Endodermal cell (in vitro differentiated cells): ENCODE results near the gene ELK4. TPM values are rescaled to one million over a fixed set of nuclear protein-coding genes. Genes with fewer than 3 reads are reported as not detected.

ENCODE experiments used
- DNase-seq: peaks from one replicate; pipeline ENCODE4 v3.0.0-alpha.2; 2017
- H3K27ac ChIP-seq: 2 replicates; pipeline ENCODE4 v1.5.1; 2013; ENCODE audit warnings: mild to moderate bottlenecking, low read depth, low read length, moderate library complexity
- H3K27me3 ChIP-seq: 2 replicates; pipeline ENCODE4 v1.6.1; 2013; ENCODE audit warnings: mild to moderate bottlenecking, low read length, moderate library complexity; ENCODE audit not compliant: insufficient read depth, control insufficient read depth, poor library complexity, severe bottlenecking
- H3K36me3 ChIP-seq: 2 replicates; pipeline ENCODE4 v1.7.0; 2013; ENCODE audit warnings: mild to moderate bottlenecking, low read length, moderate library complexity; ENCODE audit not compliant: control insufficient read depth, insufficient read depth
- H3K4me1 ChIP-seq: one replicate; pipeline ENCODE4 v1.7.0; 2013; ENCODE audit warnings: low read length; ENCODE audit not compliant: control insufficient read depth, insufficient read depth
- H3K4me3 ChIP-seq: 2 replicates; pipeline ENCODE4 v1.5.1; 2013; ENCODE audit warnings: mild to moderate bottlenecking, low read length, moderate library complexity
- H3K9ac ChIP-seq: 2 replicates; pipeline ENCODE4 v1.6.1; 2013; ENCODE audit warnings: mild to moderate bottlenecking, low read length, moderate library complexity; ENCODE audit not compliant: poor library complexity, severe bottlenecking; ENCODE audit errors: extremely low read depth
- H3K9me3 ChIP-seq: 2 replicates; pipeline ENCODE4 v1.6.1; 2013; ENCODE audit warnings: mild to moderate bottlenecking, low read length, moderate library complexity; ENCODE audit not compliant: control insufficient read depth
- H3K27ac Mint-ChIP-seq: 2 replicates; pipeline ENCODE4 v1.8.0; 2020; ENCODE audit warnings: mixed read lengths
- H3K27me3 Mint-ChIP-seq: 2 replicates; pipeline ENCODE4 v1.8.0; 2021; ENCODE audit warnings: mild to moderate bottlenecking, mixed read lengths; ENCODE audit not compliant: insufficient read depth
- H3K36me3 Mint-ChIP-seq: 2 replicates; pipeline ENCODE4 v1.8.0; 2020; ENCODE audit warnings: low read depth, mixed read lengths
- H3K4me1 Mint-ChIP-seq: 2 replicates; pipeline ENCODE4 v1.8.0; 2020; ENCODE audit warnings: mixed read lengths
- H3K4me3 Mint-ChIP-seq: 2 replicates; pipeline ENCODE4 v1.8.0; 2020; ENCODE audit warnings: mild to moderate bottlenecking, moderate library complexity, mixed read lengths
- H3K9me3 Mint-ChIP-seq: 2 replicates; pipeline ENCODE4 v1.8.0; 2020; ENCODE audit warnings: mild to moderate bottlenecking, mixed read lengths
- CTCF ChIP-seq: fragments of 200-600 bp; sonication (generic); conservative IDR thresholded peaks from 2 replicates; pipeline ENCODE4 v1.5.0; 2021; ENCODE audit warnings: antibody characterized with exemption, mild to moderate bottlenecking
- WGBS, 2 experiments: methylation state at CpG; one replicate each; pipeline versions ENCODE4 v1.1.5 to v1.1.7; 2013; ENCODE audit warnings: missing lambda C conversion rate in 2 of 2, mixed read lengths in 1 of 2; ENCODE audit not compliant: insufficient coverage in 1 of 2, insufficient read length in 1 of 2; 5-methylcytosine and 5-hydroxymethylcytosine counted together
- total RNA-seq, 2 donors: library from RNA; stranded (reverse); fragmentation: NEBNext Ultra II Directional in 1 of 2; extraction: Animal tissue kit (Norgen Biotek cat#: 25700) in 1 of 2; gene quantifications; 2 replicates in 1 of 2; 3 replicates in 1 of 2; pipeline ENCODE4 v1.2.1, GENCODE V29; 2021

ELK4 gene
- total RNA-seq, 2 donors from 2014 or later: 29.6 to 41.6 TPM

GRCh38 chr1:205600085-205600484 is 31.7 kb downstream of the ELK4 start:
- no peak overlapping the region for H3K27ac ChIP-seq
- no peaks in the 10 kb centered on the region for H3K27me3 Mint-ChIP-seq
- H3K4me1 ChIP-seq: no peaks in the 10 kb centered on the region
- no peak overlapping the region for H3K4me3 ChIP-seq
- peaks cover 26% of the 10 kb centered on the region for H3K36me3 Mint-ChIP-seq
- no peaks in the 10 kb centered on the region for H3K4me1 Mint-ChIP-seq
- TF ChIP-seq CTCF: no peak
- WGBS, 2 experiments: 96% methylated on average over 1 of the region's 1 CpG; no CpG with 5 or more reads in 1 of the 2 experiments
- H3K27ac Mint-ChIP-seq: no peak overlapping the region
- peaks cover 16% of the 10 kb centered on the region for H3K36me3 ChIP-seq
- H3K27me3 ChIP-seq: no peaks in the 10 kb centered on the region
- no peak for DNase-seq
- no peaks in the 10 kb centered on the region for H3K9me3 Mint-ChIP-seq
- no peak overlapping the region for H3K4me3 Mint-ChIP-seq
- H3K9ac ChIP-seq: no peak overlapping the region
- H3K9me3 ChIP-seq: no peaks in the 10 kb centered on the region

GRCh38 chr1:205599669-205600042 is 32.2 kb downstream of the ELK4 start:
- no peak for DNase-seq
- Histone ChIP-seq H3K27me3 (no peaks in the 10 kb centered on the region), H3K9me3 (no peaks in the 10 kb centered on the region), H3K4me1 (no peaks in the 10 kb centered on the region), H3K9ac (no peak overlapping the region), H3K36me3 (peaks cover 12% of the 10 kb centered on the region), H3K27ac (no peak overlapping the region), H3K4me3 (no peak overlapping the region)
- H3K9me3 Mint-ChIP-seq: no peaks in the 10 kb centered on the region
- H3K4me3 Mint-ChIP-seq: no peak overlapping the region
- peaks cover 22% of the 10 kb centered on the region for H3K36me3 Mint-ChIP-seq
- H3K4me1 Mint-ChIP-seq: no peaks in the 10 kb centered on the region
- H3K27ac Mint-ChIP-seq: no peak overlapping the region
- no peak for TF ChIP-seq CTCF
- no peaks in the 10 kb centered on the region for H3K27me3 Mint-ChIP-seq
- 92 to 93% methylated on average over 5 of the region's 5 CpGs for WGBS, 2 experiments

GRCh38 chr1:205598841-205599668 is 32.8 kb downstream of the ELK4 start:
- Histone ChIP-seq H3K27ac (no peak overlapping the region), H3K36me3 (peaks cover 12% of the 10 kb centered on the region), H3K9me3 (no peaks in the 10 kb centered on the region), H3K4me3 (no peak overlapping the region), H3K27me3 (no peaks in the 10 kb centered on the region), H3K4me1 (no peaks in the 10 kb centered on the region), H3K9ac (no peak overlapping the region)
- Mint-ChIP-seq H3K27me3 (no peaks in the 10 kb centered on the region), H3K36me3 (peaks cover 18% of the 10 kb centered on the region), H3K4me3 (no peak overlapping the region), H3K9me3 (no peaks in the 10 kb centered on the region), H3K4me1 (no peaks in the 10 kb centered on the region), H3K27ac (no peak overlapping the region)
- 85 to 88% methylated on average over 17 to 18 of the region's 18 CpGs for WGBS, 2 experiments
- DNase-seq: no peak
- no peak for TF ChIP-seq CTCF
